ENCODE results near the gene CAPZB. TPM values are rescaled to one million over a fixed set of nuclear protein-coding genes. Genes with fewer than 3 reads are reported as not detected.
"Not testable (repeated sequence)": the region's sequence is repeated elsewhere in the genome, so short reads cannot be mapped to it uniquely, and the experiment has no call there.

Gene CAPZB
- total RNA-seq, 1 experiment from 2014 or later: 491 TPM

GRCh38 chr1:19512545-19512944 is 27.2 kb upstream of the CAPZB start:
- H3K4me1 ChIP-seq (ENCODE audit: control insufficient read depth, insufficient read depth, low read length): no peaks in the 10 kb centered on the region
- POLR2A ChIA-PET: no interaction called here

GRCh38 chr1:19511116-19511515 is 25.8 kb upstream of the CAPZB start:
- intact Hi-C loops (cut with micrococcal nuclease; ENCODE audit: unreplicated experiment) (no loop called here), in situ Hi-C loops (cut with HindIII; ENCODE audit: low pct_unique_long_range_greater_than_20kb, low sequenced_read_pairs) (no loop called here)
- Histone ChIP-seq H3K27me3 (ENCODE audit: control insufficient read depth, insufficient read depth, low read length) (no peaks in the 10 kb centered on the region), H3K9me3 (ENCODE audit: control insufficient read depth, insufficient read depth, low read depth, low read length) (no peaks in the 10 kb centered on the region), H3K4me3 (ENCODE audit: low read depth in 2 of 2, low read length in 2 of 2) (no peak overlapping the region), H3K4me1 (ENCODE audit: control insufficient read depth, insufficient read depth, low read length) (no peaks in the 10 kb centered on the region), H3K36me3 (ENCODE audit: control insufficient read depth, insufficient read depth, low read length) (no peaks in the 10 kb centered on the region), H3K27ac (ENCODE audit: low read length) (no peak overlapping the region)
- CTCF ChIA-PET: no interaction called here
- ATAC-seq (no peak), DNase-seq (ENCODE audit: low read depth, low spot score) (no peak)
- POLR2A ChIA-PET: no interaction called here
- no peak for TF ChIP-seq TCF7L2 (IDR thresholded peaks at IDR 0.05; ENCODE audit: low read depth, low read length)
- no peak for TF ChIP-seq REST (IDR thresholded peaks at IDR 0.05; ENCODE audit: insufficient read depth in 1 of 2, low read depth in 2 of 2, low read length in 1 of 2)
- TF ChIP-seq CTCF (IDR thresholded peaks at IDR 0.05): no peak
- TF ChIP-seq SIN3A (IDR thresholded peaks at IDR 0.05; ENCODE audit: borderline replicate concordance, insufficient read depth, low read depth, low read length): no peak
- TF ChIP-seq POLR2AphosphoS5 (IDR thresholded peaks at IDR 0.05; ENCODE audit: low read depth, low read length): no peak
- BruUV-seq (replicated peaks): no TSS peak

More at GRCh38 chr1:19512545-19512944, 27.2 kb upstream of the CAPZB start:
- intact Hi-C loops (cut with micrococcal nuclease; ENCODE audit: unreplicated experiment) (no loop called here), in situ Hi-C loops (cut with HindIII; ENCODE audit: low pct_unique_long_range_greater_than_20kb, low sequenced_read_pairs) (no loop called here)
- CTCF ChIA-PET: no interaction called here
- no peak for TF ChIP-seq POLR2AphosphoS5 (IDR thresholded peaks at IDR 0.05; ENCODE audit: low read depth, low read length)
- no peak for TF ChIP-seq REST (IDR thresholded peaks at IDR 0.05; ENCODE audit: insufficient read depth in 1 of 2, low read depth in 2 of 2, low read length in 1 of 2)
- TF ChIP-seq TCF7L2 (IDR thresholded peaks at IDR 0.05; ENCODE audit: low read depth, low read length): no peak
- no peak for TF ChIP-seq CTCF (IDR thresholded peaks at IDR 0.05)
- TF ChIP-seq SIN3A (IDR thresholded peaks at IDR 0.05; ENCODE audit: borderline replicate concordance, insufficient read depth, low read depth, low read length): no peak
- BruUV-seq (replicated peaks): no TSS peak
- Histone ChIP-seq H3K9me3 (ENCODE audit: control insufficient read depth, insufficient read depth, low read depth, low read length) (no peaks in the 10 kb centered on the region), H3K27ac (ENCODE audit: low read length) (no peak overlapping the region), H3K4me3 (ENCODE audit: low read depth in 2 of 2, low read length in 2 of 2) (no peak overlapping the region), H3K36me3 (ENCODE audit: control insufficient read depth, insufficient read depth, low read length) (no peaks in the 10 kb centered on the region), H3K27me3 (ENCODE audit: control insufficient read depth, insufficient read depth, low read length) (no peaks in the 10 kb centered on the region)
- DNase-seq (ENCODE audit: low read depth, low spot score) (no peak), ATAC-seq (no peak)

GRCh38 chr1:19509647-19510046 is 24.3 kb upstream of the CAPZB start:
- CTCF ChIA-PET; in situ Hi-C loops (cut with HindIII; ENCODE audit: low pct_unique_long_range_greater_than_20kb, low sequenced_read_pairs); intact Hi-C loops (cut with micrococcal nuclease; ENCODE audit: unreplicated experiment); DNase-seq (ENCODE audit: low read depth, low spot score); ATAC-seq; H3K4me1 ChIP-seq (ENCODE audit: control insufficient read depth, insufficient read depth, low read length); H3K36me3 ChIP-seq (ENCODE audit: control insufficient read depth, insufficient read depth, low read length); H3K27ac ChIP-seq (ENCODE audit: low read length); POLR2A ChIA-PET; H3K4me3 ChIP-seq (ENCODE audit: low read depth in 2 of 2, low read length in 2 of 2); BruUV-seq (replicated peaks); H3K9me3 ChIP-seq (ENCODE audit: control insufficient read depth, insufficient read depth, low read depth, low read length); H3K27me3 ChIP-seq (ENCODE audit: control insufficient read depth, insufficient read depth, low read length): not testable (repeated sequence)
